PFSK-1 (cell line): ENCODE results near the gene TMEM184A.

Experiments used
- FOXP2 ChIP-seq: optimal IDR thresholded peaks from 2 replicates; pipeline ENCODE3; 2011; ENCODE audit warnings: borderline replicate concordance, control low read depth, inconsistent platforms; ENCODE audit not compliant: insufficient read depth; ENCODE audit errors: extremely low read length, extremely low read depth
- POLR2AphosphoS5 ChIP-seq: IDR thresholded peaks from 2 replicates; pipeline ENCODE4 v1.6.1; 2012; ENCODE audit warnings: low read depth, mild to moderate bottlenecking, control low read depth, low read length, moderate library complexity
- SIN3A ChIP-seq: IDR thresholded peaks from 2 replicates; pipeline ENCODE4 v1.6.1; 2012; ENCODE audit warnings: mild to moderate bottlenecking, low read length, moderate library complexity, borderline replicate concordance; ENCODE audit not compliant: insufficient read depth
- TAF1 ChIP-seq: IDR thresholded peaks from 2 replicates; pipeline ENCODE4 v1.6.1; 2012; ENCODE audit warnings: low read length, control low read depth, borderline replicate concordance; ENCODE audit not compliant: insufficient read depth
- TF ChIP-seq, protein P1 (sequence below), 2 experiments: IDR thresholded peaks; 2 replicates each; pipeline versions ENCODE4 v1.6.1 to v1.8.0; 2011 to 2012; ENCODE audit warnings: low read depth in 2 of 2, low read length in 2 of 2, control low read depth in 1 of 2, inconsistent platforms in 1 of 2, mild to moderate bottlenecking in 1 of 2, moderate library complexity in 1 of 2; ENCODE audit not compliant: insufficient read depth in 1 of 2

The TMEM184A gene

GRCh38 chr7:1494866-1495563 lies 61.0 kb downstream of the TMEM184A start:
- no peak for TF ChIP-seq TAF1
- TF ChIP-seq SIN3A: no peak
- no peak for TF ChIP-seq FOXP2
- TF ChIP-seq, protein P1, sequence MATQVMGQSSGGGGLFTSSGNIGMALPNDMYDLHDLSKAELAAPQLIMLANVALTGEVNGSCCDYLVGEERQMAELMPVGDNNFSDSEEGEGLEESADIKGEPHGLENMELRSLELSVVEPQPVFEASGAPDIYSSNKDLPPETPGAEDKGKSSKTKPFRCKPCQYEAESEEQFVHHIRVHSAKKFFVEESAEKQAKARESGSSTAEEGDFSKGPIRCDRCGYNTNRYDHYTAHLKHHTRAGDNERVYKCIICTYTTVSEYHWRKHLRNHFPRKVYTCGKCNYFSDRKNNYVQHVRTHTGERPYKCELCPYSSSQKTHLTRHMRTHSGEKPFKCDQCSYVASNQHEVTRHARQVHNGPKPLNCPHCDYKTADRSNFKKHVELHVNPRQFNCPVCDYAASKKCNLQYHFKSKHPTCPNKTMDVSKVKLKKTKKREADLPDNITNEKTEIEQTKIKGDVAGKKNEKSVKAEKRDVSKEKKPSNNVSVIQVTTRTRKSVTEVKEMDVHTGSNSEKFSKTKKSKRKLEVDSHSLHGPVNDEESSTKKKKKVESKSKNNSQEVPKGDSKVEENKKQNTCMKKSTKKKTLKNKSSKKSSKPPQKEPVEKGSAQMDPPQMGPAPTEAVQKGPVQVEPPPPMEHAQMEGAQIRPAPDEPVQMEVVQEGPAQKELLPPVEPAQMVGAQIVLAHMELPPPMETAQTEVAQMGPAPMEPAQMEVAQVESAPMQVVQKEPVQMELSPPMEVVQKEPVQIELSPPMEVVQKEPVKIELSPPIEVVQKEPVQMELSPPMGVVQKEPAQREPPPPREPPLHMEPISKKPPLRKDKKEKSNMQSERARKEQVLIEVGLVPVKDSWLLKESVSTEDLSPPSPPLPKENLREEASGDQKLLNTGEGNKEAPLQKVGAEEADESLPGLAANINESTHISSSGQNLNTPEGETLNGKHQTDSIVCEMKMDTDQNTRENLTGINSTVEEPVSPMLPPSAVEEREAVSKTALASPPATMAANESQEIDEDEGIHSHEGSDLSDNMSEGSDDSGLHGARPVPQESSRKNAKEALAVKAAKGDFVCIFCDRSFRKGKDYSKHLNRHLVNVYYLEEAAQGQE (IDR thresholded peaks at IDR 0.05; ENCODE audit: insufficient read depth in 1 of 2, low read depth in 2 of 2, low read length in 2 of 2): no peak
- no peak for TF ChIP-seq POLR2AphosphoS5

GRCh38 chr7:1494447-1494846 lies 61.6 kb downstream of the TMEM184A start:
- TF ChIP-seq SIN3A (no peak), FOXP2 (no peak)

DNA sequence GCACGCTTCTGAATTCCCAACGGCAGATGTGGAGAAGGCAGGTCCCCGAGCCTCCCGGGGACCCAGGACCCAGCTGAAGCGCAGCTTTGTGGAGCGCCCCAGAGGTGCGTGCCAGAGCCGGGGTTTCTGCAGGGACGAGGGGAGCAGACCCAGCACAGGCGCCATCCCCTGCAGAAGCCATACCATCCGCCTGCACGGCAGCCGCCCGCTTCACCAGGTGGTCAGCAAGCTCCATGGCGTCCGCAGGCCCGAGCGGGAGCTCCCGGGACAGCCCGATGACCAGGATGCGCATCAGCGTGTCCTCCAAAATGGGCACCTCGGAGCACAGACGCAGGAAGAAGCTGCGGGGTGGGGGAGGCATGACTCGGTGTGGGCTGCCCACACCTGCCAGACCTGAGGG lies 62.4 kb downstream of the TMEM184A start:
- no peak for TF ChIP-seq FOXP2
- TF ChIP-seq POLR2AphosphoS5: no peak
- no peak for TF ChIP-seq SIN3A
- TF ChIP-seq, protein P1 (IDR thresholded peaks at IDR 0.05; ENCODE audit: insufficient read depth in 1 of 2, low read depth in 2 of 2, low read length in 2 of 2): no peak
- TF ChIP-seq TAF1: no peak

GRCh38 chr7:1493129-1493528 lies 62.9 kb downstream of the TMEM184A start:
- TF ChIP-seq FOXP2: no peak
- no peak for TF ChIP-seq POLR2AphosphoS5
- TF ChIP-seq, protein P1 (IDR thresholded peaks at IDR 0.05; ENCODE audit: insufficient read depth in 1 of 2, low read depth in 2 of 2, low read length in 2 of 2): no peak
- no peak for TF ChIP-seq SIN3A
- TF ChIP-seq TAF1: no peak

- TF ChIP-seq POLR2AphosphoS5 (no peak), TAF1 (no peak), SIN3A (no peak), FOXP2 (no peak)
- TF ChIP-seq, protein P1 (IDR thresholded peaks at IDR 0.05; ENCODE audit: insufficient read depth in 1 of 2, low read depth in 2 of 2, low read length in 2 of 2): no peak
These were observed 63.4 kb downstream of the TMEM184A start for GRCh38 chr7:1492640-1493039.
